H1 (cell line): ENCODE data around the gene LYL1. TPM values are rescaled to one million over a fixed set of nuclear protein-coding genes. Genes with fewer than 3 reads are reported as not detected.

Source experiments
- CHD2 ChIP-seq: IDR thresholded peaks from 2 replicates; pipeline ENCODE4 v1.6.1; 2012; ENCODE audit warnings: low read length, improper control_type of control experiment
- HDAC2 ChIP-seq, 2 experiments: fragments of 300-600 bp in 1 of 2; sonication (generic) in 1 of 2; IDR thresholded peaks; 2 replicates each; pipeline ENCODE4 v1.6.1; 2011 to 2012; ENCODE audit warnings: low read depth in 2 of 2, low read length in 2 of 2, mild to moderate bottlenecking in 2 of 2, moderate library complexity in 2 of 2, borderline replicate concordance in 1 of 2, inconsistent platforms in 1 of 2
- JUND ChIP-seq: IDR thresholded peaks from 2 replicates; pipeline ENCODE4 v1.6.1; 2011; ENCODE audit warnings: mild to moderate bottlenecking, improper control_type of control experiment, low read length
- RBBP5 ChIP-seq: IDR thresholded peaks from 2 replicates; pipeline ENCODE4 v1.7.1; 2012; ENCODE audit warnings: low read depth, mild to moderate bottlenecking, inconsistent platforms, low read length, moderate library complexity, borderline replicate concordance
- polyA plus RNA-seq, 7 experiments: library from polyadenylated mRNA; depleted of rRNA in 3 of 7; stranded (reverse) in 5 of 7; unstranded in 2 of 7; fragments of >200 nt in 5 of 7; fragments of 200-250 nt in 2 of 7; gene quantifications; 1 replicate in 5 of 7; 2 replicates in 1 of 7; 4 replicates in 1 of 7; pipeline versions ENCODE4 v1.2.1 to v1.2.3, GENCODE V29; 2011 to 2013; ENCODE audit warnings: missing spikeins in 2 of 7, mixed read lengths in 2 of 7
- total RNA-seq: library from RNA; stranded (reverse); fragmentation: NEBNext Ultra II Directional; extraction: Animal tissue kit (Norgen Biotek cat#: 25700); gene quantifications from 2 replicates; pipeline ENCODE4 v1.2.1, GENCODE V29; 2021

Gene LYL1
- total and polyA plus RNA-seq, 2 of the 8 experiments (the other 6 are each of a cell fraction or from before 2014, with no cell fraction given) = 0.58 to 0.76 TPM

GRCh38 chr19:13090511-13091231 is 12.0 kb downstream of the LYL1 start (continued):
- TF ChIP-seq HDAC2 (IDR thresholded peaks at IDR 0.05; ENCODE audit: borderline replicate concordance in 1 of 2, low read depth in 2 of 2, low read length in 2 of 2) = no peak
- no peak for TF ChIP-seq JUND
- no peak for TF ChIP-seq CHD2
- TF ChIP-seq RBBP5 = no peak
